ENCODE measurements around the gene ASIP. TPM values are rescaled to one million over a fixed set of nuclear protein-coding genes. Genes with fewer than 3 reads are reported as not detected.

The ASIP gene
- total and polyA plus RNA-seq, 4 donors, result 0.39 to 0.62 TPM; not detected in 2

DNA sequence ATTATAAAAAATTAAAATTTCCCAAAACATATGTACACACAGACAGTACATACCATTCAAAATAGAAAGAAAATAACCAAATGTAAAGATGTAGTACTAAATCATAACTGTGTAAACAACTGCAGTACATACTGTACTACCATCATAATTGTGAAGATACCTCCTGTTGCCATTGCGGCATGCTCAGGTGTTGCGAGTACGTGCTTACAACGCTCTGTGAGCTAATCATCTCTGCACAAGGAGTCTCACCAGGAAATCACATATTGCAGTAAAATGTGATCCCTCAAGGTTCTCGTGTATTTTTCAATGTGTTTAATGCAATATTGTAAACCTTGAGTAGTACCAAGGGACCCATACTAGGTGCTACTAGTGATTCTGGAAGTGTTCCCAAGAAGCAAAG lies 22.9 kb downstream of the ASIP start:
- Histone ChIP-seq H3K4me3 (ENCODE audit: low read depth in 1 of 3, low read length in 3 of 3) (no peak overlapping the region), H3K9ac (ENCODE audit: low read depth in 1 of 2, low read length in 2 of 2) (no peak overlapping the region), H3K27ac (ENCODE audit: low read depth in 1 of 2, low read length in 2 of 2) (no peak overlapping the region), H3K36me3 (ENCODE audit: control insufficient read depth in 4 of 4, insufficient read depth in 3 of 4, low read depth in 1 of 4, low read length in 3 of 4) (no peaks in the 10 kb centered on the region), H3K4me1 (ENCODE audit: control insufficient read depth in 4 of 4, insufficient read depth in 4 of 4, low read length in 3 of 4) (peaks cover 3 to 9% (median 6%) of the 10 kb centered on the region in 4 donors), H3K9me3 (ENCODE audit: control insufficient read depth in 4 of 4, low read length in 3 of 4) (no peaks in the 10 kb centered on the region), H3K27me3 (ENCODE audit: control insufficient read depth in 4 of 4, insufficient read depth in 4 of 4, low read length in 3 of 4) (no peaks in the 10 kb centered on the region)
- no peak for DNase-seq (ENCODE audit: low spot score)
- no peak for TF ChIP-seq EGR1 (IDR thresholded peaks at IDR 0.05; ENCODE audit: low read depth in 2 of 2)
- TF ChIP-seq HNF4G (IDR thresholded peaks at IDR 0.05), result no peak
- no peak for TF ChIP-seq NR2F2 (IDR thresholded peaks at IDR 0.05)
- TF ChIP-seq FOXA1 (IDR thresholded peaks at IDR 0.05), result no peak
- no peak for TF ChIP-seq SP1 (IDR thresholded peaks at IDR 0.05)
- TF ChIP-seq, protein P1, sequence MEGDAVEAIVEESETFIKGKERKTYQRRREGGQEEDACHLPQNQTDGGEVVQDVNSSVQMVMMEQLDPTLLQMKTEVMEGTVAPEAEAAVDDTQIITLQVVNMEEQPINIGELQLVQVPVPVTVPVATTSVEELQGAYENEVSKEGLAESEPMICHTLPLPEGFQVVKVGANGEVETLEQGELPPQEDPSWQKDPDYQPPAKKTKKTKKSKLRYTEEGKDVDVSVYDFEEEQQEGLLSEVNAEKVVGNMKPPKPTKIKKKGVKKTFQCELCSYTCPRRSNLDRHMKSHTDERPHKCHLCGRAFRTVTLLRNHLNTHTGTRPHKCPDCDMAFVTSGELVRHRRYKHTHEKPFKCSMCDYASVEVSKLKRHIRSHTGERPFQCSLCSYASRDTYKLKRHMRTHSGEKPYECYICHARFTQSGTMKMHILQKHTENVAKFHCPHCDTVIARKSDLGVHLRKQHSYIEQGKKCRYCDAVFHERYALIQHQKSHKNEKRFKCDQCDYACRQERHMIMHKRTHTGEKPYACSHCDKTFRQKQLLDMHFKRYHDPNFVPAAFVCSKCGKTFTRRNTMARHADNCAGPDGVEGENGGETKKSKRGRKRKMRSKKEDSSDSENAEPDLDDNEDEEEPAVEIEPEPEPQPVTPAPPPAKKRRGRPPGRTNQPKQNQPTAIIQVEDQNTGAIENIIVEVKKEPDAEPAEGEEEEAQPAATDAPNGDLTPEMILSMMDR (IDR thresholded peaks at IDR 0.05; ENCODE audit: low read depth, low read length, missing input control), result no peak
- WGBS, result 93% methylated on average over 5 of the region's 5 CpGs

DNA sequence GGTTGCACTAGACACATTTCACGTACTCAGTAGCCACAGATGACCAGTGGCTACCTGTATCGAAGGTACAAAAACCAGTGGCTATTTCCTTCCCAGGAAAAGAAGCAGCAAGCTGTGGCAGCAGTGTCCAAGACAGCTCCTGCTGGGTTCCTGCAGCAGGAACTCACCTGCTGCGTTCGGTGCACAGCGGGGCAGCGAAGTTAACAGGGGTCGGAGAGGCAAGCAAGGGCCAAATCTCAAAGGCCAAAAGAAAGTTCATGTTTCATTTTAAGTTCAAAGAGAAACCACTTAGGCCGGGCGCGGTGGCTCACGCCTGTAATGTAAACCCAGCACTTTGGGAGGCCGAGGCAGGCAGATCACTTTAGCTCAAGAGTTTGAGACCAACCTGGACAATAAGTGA lies 26.9 kb downstream of the ASIP start:
- Histone ChIP-seq H3K9ac (ENCODE audit: low read depth in 1 of 2, low read length in 2 of 2) (no peak overlapping the region), H3K4me1 (ENCODE audit: control insufficient read depth in 4 of 4, insufficient read depth in 4 of 4, low read length in 3 of 4) (peaks cover 4 to 7% (median 5%) of the 10 kb centered on the region in 4 donors), H3K4me3 (ENCODE audit: low read depth in 1 of 3, low read length in 3 of 3) (no peak overlapping the region), H3K27ac (ENCODE audit: low read depth in 1 of 2, low read length in 2 of 2) (no peak overlapping the region), H3K36me3 (ENCODE audit: control insufficient read depth in 4 of 4, insufficient read depth in 3 of 4, low read depth in 1 of 4, low read length in 3 of 4) (no peaks in the 10 kb centered on the region), H3K27me3 (ENCODE audit: control insufficient read depth in 4 of 4, insufficient read depth in 4 of 4, low read length in 3 of 4) (no peaks in the 10 kb centered on the region), H3K9me3 (ENCODE audit: control insufficient read depth in 4 of 4, low read length in 3 of 4) (no peaks in the 10 kb centered on the region)
- TF ChIP-seq, protein P2, sequence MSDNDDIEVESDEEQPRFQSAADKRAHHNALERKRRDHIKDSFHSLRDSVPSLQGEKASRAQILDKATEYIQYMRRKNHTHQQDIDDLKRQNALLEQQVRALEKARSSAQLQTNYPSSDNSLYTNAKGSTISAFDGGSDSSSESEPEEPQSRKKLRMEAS (IDR thresholded peaks at IDR 0.05), result no peak
- TF ChIP-seq RAD21 (IDR thresholded peaks at IDR 0.05), result no peak
- TF ChIP-seq, protein P1 (IDR thresholded peaks at IDR 0.05; ENCODE audit: low read depth, low read length, missing input control), result no peak
- 77% methylated on average over 12 of the region's 12 CpGs for WGBS
- no peak for DNase-seq (ENCODE audit: low spot score)

DNA sequence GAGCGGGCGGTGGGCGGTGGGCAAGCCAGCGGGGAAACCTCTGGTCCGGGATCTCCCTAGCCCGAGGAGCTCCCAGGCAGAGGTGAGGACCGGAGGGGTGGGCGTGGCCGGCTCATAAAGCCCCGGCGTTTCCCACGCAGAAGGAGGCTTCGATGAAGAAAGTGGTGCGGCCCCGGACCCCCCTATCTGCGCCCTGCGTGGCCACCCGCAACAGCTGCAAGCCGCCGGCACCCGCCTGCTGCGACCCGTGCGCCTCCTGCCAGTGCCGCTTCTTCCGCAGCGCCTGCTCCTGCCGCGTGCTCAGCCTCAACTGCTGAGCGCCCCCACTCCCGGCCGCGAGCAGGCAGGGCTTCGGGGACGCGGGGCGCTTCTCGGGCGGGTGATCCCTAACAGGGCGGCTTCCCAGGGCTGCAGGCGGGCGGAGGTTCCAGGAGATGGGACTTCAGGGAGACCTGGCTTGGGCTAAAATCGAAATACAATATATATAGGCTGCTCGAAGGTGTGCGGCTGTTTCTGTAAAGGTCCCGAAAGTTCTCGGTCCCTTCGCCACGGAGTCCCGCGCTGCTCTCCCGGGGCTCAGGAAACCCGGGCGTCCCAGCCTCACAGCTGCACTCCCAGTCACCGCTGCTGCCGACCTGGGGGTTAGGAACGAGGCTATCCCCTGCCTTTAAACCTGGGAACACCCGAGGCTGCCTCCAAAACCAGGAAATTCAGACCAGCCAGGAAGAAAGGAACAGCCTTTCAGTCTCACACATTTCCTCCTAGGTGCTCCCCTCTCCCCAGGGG lies 27.8 kb downstream of the ASIP start:
- Histone ChIP-seq H3K36me3 (ENCODE audit: control insufficient read depth in 4 of 4, insufficient read depth in 3 of 4, low read depth in 1 of 4, low read length in 3 of 4) (peaks cover 0 to under 1% (median 0%) of the 10 kb centered on the region in 4 donors), H3K4me1 (ENCODE audit: control insufficient read depth in 4 of 4, insufficient read depth in 4 of 4, low read length in 3 of 4) (peaks cover 4 to 7% (median 5%) of the 10 kb centered on the region in 4 donors), H3K9ac (ENCODE audit: low read depth in 1 of 2, low read length in 2 of 2) (no peak overlapping the region), H3K9me3 (ENCODE audit: control insufficient read depth in 4 of 4, low read length in 3 of 4) (no peaks in the 10 kb centered on the region), H3K27me3 (ENCODE audit: control insufficient read depth in 4 of 4, insufficient read depth in 4 of 4, low read length in 3 of 4) (no peaks in the 10 kb centered on the region), H3K27ac (ENCODE audit: low read depth in 1 of 2, low read length in 2 of 2) (no peak overlapping the region), H3K4me3 (ENCODE audit: low read depth in 1 of 3, low read length in 3 of 3) (peak overlapping the region in 2 of 3 donors; percentile 9 to 42)
- 30% methylated on average over 58 of the region's 58 CpGs for WGBS
- TF ChIP-seq HNF4G (IDR thresholded peaks at IDR 0.05), result no peak
- no peak for TF ChIP-seq HNF4A (conservative IDR thresholded peaks at IDR 0.05)
- TF ChIP-seq NR2F2 (IDR thresholded peaks at IDR 0.05), result no peak
- no peak for TF ChIP-seq SP1 (IDR thresholded peaks at IDR 0.05)
- TF ChIP-seq, protein P3, sequence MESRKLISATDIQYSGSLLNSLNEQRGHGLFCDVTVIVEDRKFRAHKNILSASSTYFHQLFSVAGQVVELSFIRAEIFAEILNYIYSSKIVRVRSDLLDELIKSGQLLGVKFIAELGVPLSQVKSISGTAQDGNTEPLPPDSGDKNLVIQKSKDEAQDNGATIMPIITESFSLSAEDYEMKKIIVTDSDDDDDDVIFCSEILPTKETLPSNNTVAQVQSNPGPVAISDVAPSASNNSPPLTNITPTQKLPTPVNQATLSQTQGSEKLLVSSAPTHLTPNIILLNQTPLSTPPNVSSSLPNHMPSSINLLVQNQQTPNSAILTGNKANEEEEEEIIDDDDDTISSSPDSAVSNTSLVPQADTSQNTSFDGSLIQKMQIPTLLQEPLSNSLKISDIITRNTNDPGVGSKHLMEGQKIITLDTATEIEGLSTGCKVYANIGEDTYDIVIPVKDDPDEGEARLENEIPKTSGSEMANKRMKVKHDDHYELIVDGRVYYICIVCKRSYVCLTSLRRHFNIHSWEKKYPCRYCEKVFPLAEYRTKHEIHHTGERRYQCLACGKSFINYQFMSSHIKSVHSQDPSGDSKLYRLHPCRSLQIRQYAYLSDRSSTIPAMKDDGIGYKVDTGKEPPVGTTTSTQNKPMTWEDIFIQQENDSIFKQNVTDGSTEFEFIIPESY (IDR thresholded peaks at IDR 0.05), result no peak
- peak; percentile 41 for DNase-seq (ENCODE audit: low spot score)
